ENCODE results near the gene SARNP.

Gene SARNP

GRCh38 chr12:55724226-55724939 is 93.1 kb downstream of the SARNP start:
- DNase-seq (ENCODE audit: insufficient read length, low spot score) (no peak), FAIRE-seq (peak; percentile 52)
- no peak for TF ChIP-seq POLR2A (IDR thresholded peaks at IDR 0.05; ENCODE audit: low read depth, low read length)

DNA sequence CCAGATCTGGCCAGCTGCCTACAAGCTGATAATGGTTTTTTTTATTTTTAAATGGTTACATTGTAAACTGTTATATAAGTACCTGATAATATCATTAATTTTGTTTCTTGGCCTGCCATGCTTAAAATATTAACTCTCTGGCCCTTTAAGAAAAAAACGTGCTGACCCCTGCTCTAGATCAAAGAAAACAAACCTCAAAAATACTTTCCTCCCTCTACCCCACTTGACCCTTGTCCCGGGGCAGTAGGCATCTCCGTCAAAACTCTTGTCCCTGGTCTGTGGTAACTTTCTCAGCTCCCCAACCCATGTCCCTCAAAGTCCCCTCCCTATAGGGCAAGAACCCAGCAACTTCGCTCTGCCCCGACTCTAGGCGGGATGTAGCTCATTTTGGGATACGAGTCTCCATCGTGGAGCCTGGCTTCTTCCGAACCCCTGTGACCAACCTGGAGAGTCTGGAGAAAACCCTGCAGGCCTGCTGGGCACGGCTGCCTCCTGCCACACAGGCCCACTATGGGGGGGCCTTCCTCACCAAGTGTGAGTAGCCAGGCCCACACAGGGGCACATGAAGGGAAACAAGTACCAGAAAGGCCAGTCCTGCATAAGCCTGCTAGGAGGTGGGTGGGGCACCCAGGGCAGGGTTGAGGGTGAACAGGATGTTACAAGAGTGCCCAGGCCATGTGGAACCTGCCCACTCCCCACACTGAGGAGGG is 93.9 kb downstream of the SARNP start:
- no peak for DNase-seq (ENCODE audit: insufficient read length, low spot score)
- no peak for FAIRE-seq
- TF ChIP-seq POLR2A (IDR thresholded peaks at IDR 0.05; ENCODE audit: low read depth, low read length) (no peak), POLR2AphosphoS5 (IDR thresholded peaks at IDR 0.05; ENCODE audit: low read depth, low read length) (no peak), PAX5 (IDR thresholded peaks at IDR 0.05; ENCODE audit: insufficient read depth, low read length, severe bottlenecking) (no peak), SPI1 (IDR thresholded peaks at IDR 0.05; ENCODE audit: low read depth, low read length) (no peak), TAF1 (IDR thresholded peaks at IDR 0.05; ENCODE audit: low read depth, low read length) (no peak), POU2F2 (IDR thresholded peaks at IDR 0.05; ENCODE audit: low read depth, low read length) (no peak)

GRCh38 chr12:55722948-55723347 is 94.6 kb downstream of the SARNP start:
- no peak for TF ChIP-seq PAX5 (IDR thresholded peaks at IDR 0.05; ENCODE audit: insufficient read depth, low read length, severe bottlenecking)
- TF ChIP-seq POLR2A (IDR thresholded peaks at IDR 0.05; ENCODE audit: low read depth, low read length), result no peak
- TF ChIP-seq TAF1 (IDR thresholded peaks at IDR 0.05; ENCODE audit: low read depth, low read length), result no peak
- no peak for TF ChIP-seq POU2F2 (IDR thresholded peaks at IDR 0.05; ENCODE audit: low read depth, low read length)
- TF ChIP-seq SPI1 (IDR thresholded peaks at IDR 0.05; ENCODE audit: low read depth, low read length), result no peak
- TF ChIP-seq POLR2AphosphoS5 (IDR thresholded peaks at IDR 0.05; ENCODE audit: low read depth, low read length), result no peak
- FAIRE-seq (no peak), DNase-seq (ENCODE audit: insufficient read length, low spot score) (no peak)

GRCh38 chr12:55721601-55722213 is 95.8 kb downstream of the SARNP start:
- TF ChIP-seq POLR2AphosphoS5 (IDR thresholded peaks at IDR 0.05; ENCODE audit: low read depth, low read length) (no peak), POU2F2 (IDR thresholded peaks at IDR 0.05; ENCODE audit: low read depth, low read length) (no peak), TAF1 (IDR thresholded peaks at IDR 0.05; ENCODE audit: low read depth, low read length) (no peak), SPI1 (IDR thresholded peaks at IDR 0.05; ENCODE audit: low read depth, low read length) (no peak), POLR2A (IDR thresholded peaks at IDR 0.05; ENCODE audit: low read depth, low read length) (no peak), PAX5 (IDR thresholded peaks at IDR 0.05; ENCODE audit: insufficient read depth, low read length, severe bottlenecking) (no peak)
- no peak for DNase-seq (ENCODE audit: insufficient read length, low spot score)
- FAIRE-seq, result no peak

- no peak for FAIRE-seq
- DNase-seq (ENCODE audit: insufficient read length, low spot score), result no peak
- TF ChIP-seq PAX5 (IDR thresholded peaks at IDR 0.05; ENCODE audit: insufficient read depth, low read length, severe bottlenecking) (no peak), TAF1 (IDR thresholded peaks at IDR 0.05; ENCODE audit: low read depth, low read length) (no peak)
Observed at GRCh38 chr12:55720894-55721444, 96.6 kb downstream of the SARNP start.

DNA sequence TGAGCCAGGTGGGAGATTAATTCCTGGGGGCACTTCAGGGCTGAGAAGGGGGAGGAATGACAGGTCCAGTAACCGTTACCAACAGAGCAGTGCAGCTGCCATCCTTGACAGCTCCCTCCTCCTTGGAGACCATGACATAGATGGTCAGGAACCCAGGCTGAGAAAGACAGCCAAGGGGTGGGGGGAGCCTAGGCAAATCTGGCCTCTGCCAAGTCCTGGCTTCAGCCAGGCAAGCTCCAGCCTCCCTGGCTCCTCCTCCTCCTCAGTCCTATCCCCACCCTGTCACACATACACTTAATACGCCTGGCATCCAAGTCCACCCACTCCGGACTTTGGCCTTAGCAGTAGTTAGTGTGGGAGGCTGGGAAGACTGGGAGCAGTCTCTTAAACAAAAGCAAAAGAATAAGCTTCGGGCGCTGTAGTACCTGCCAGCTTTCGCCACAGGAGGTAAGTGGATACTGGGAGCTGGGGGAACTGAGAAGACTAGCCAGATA is 97.4 kb downstream of the SARNP start, which contains the start of gene RDH5:
RDH5 (plus strand) TSS at position 323 of the 494 bp plus-strand sequence. CDS start 792 bp downstream, outside the sequence.
- DNase-seq (ENCODE audit: insufficient read length, low spot score) (no peak), FAIRE-seq (no peak)
- TF ChIP-seq SPI1 (IDR thresholded peaks at IDR 0.05; ENCODE audit: low read depth, low read length) (no peak), POLR2AphosphoS5 (IDR thresholded peaks at IDR 0.05; ENCODE audit: low read depth, low read length) (no peak), POLR2A (IDR thresholded peaks at IDR 0.05; ENCODE audit: low read depth, low read length) (no peak), TAF1 (IDR thresholded peaks at IDR 0.05; ENCODE audit: low read depth, low read length) (no peak)

DNA sequence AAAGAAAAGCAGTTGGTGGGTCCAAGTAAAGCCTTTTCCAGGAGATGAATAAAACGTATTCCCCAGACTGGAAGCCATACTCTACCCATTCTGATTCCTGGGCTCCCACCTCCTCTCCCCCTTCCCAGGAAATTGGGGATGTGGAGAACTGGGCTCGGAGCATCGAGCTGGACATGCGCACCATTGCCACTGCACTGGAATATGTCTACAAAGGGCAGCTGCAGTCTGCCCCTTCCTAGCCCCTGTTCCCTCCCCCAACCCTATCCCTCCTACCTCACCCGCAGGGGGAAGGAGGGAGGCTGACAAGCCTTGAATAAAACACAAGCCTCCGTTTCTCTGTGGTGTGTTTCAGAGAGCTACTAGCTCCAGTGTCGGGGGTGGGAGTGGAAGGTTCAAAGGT is 98.2 kb downstream of the SARNP start:
- FAIRE-seq (no peak), DNase-seq (ENCODE audit: insufficient read length, low spot score) (no peak)
- TF ChIP-seq SPI1 (IDR thresholded peaks at IDR 0.05; ENCODE audit: low read depth, low read length), result no peak
- no peak for TF ChIP-seq POU2F2 (IDR thresholded peaks at IDR 0.05; ENCODE audit: low read depth, low read length)
- TF ChIP-seq POLR2A (IDR thresholded peaks at IDR 0.05; ENCODE audit: low read depth, low read length), result no peak
- no peak for TF ChIP-seq PAX5 (IDR thresholded peaks at IDR 0.05; ENCODE audit: insufficient read depth, low read length, severe bottlenecking)
- TF ChIP-seq POLR2AphosphoS5 (IDR thresholded peaks at IDR 0.05; ENCODE audit: low read depth, low read length), result no peak
- no peak for TF ChIP-seq TAF1 (IDR thresholded peaks at IDR 0.05; ENCODE audit: low read depth, low read length)

DNA sequence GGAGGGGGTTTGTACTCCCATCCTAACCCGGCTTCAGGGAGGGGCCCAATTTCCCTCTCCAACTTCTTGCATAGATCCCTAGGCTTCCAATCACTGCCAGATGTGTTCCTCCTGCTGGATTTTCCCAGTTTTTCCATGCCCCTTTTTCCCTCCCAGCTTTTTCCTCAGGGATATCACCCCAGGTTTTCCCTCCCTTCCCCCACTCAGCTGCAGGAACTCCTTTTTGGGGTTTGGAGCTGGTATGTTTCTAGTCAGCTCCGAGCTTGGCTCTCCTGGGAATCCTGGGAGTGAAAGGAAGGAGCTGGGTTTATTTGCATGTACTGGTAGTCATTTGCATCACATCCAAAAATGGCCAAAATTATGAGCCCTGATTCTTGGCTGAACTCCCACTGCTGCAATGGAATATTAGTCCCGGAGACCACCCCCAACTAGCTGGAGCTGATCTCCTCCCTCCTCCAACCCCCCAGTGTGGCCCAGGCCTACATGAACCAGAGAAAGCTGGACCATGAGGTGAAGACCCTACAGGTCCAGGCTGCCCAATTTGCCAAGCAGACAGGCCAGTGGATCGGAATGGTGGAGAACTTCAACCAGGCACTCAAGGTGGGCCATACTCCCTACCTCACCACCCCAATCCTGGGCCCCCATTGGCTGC is 98.8 kb downstream of the SARNP start:
- no peak for DNase-seq (ENCODE audit: insufficient read length, low spot score)
- TF ChIP-seq TAF1 (IDR thresholded peaks at IDR 0.05; ENCODE audit: low read depth, low read length) (no peak), PAX5 (IDR thresholded peaks at IDR 0.05; ENCODE audit: insufficient read depth, low read length, severe bottlenecking) (no peak), POLR2A (IDR thresholded peaks at IDR 0.05; ENCODE audit: low read depth, low read length) (no peak), POLR2AphosphoS5 (IDR thresholded peaks at IDR 0.05; ENCODE audit: low read depth, low read length) (no peak), SPI1 (IDR thresholded peaks at IDR 0.05; ENCODE audit: low read depth, low read length) (no peak), POU2F2 (IDR thresholded peaks at IDR 0.05; ENCODE audit: low read depth, low read length) (no peak)
- FAIRE-seq, result no peak

- FAIRE-seq (no peak), DNase-seq (ENCODE audit: insufficient read length, low spot score) (no peak)
- TF ChIP-seq POLR2A (IDR thresholded peaks at IDR 0.05; ENCODE audit: low read depth, low read length) (no peak), SPI1 (IDR thresholded peaks at IDR 0.05; ENCODE audit: low read depth, low read length) (no peak), PAX5 (IDR thresholded peaks at IDR 0.05; ENCODE audit: insufficient read depth, low read length, severe bottlenecking) (no peak), POLR2AphosphoS5 (IDR thresholded peaks at IDR 0.05; ENCODE audit: low read depth, low read length) (no peak), TAF1 (IDR thresholded peaks at IDR 0.05; ENCODE audit: low read depth, low read length) (no peak), POU2F2 (IDR thresholded peaks at IDR 0.05; ENCODE audit: low read depth, low read length) (no peak)
Observed at GRCh38 chr12:55718015-55718414, 99.5 kb downstream of the SARNP start.
